ENCODE data around the gene VEGFB. TPM values are rescaled to one million over a fixed set of nuclear protein-coding genes. Genes with fewer than 3 reads are reported as not detected.

VEGFB gene
- total RNA-seq, 1 donor from 2014 or later, result 150 TPM

- no peak for DNase-seq
- no peak overlapping the region for H3K27ac ChIP-seq
- no peaks in the 10 kb centered on the region for H3K4me1 ChIP-seq
- H3K27me3 ChIP-seq (ENCODE audit: low read depth), result no peaks in the 10 kb centered on the region
- no peak for ATAC-seq
- TF ChIP-seq, protein P1, sequence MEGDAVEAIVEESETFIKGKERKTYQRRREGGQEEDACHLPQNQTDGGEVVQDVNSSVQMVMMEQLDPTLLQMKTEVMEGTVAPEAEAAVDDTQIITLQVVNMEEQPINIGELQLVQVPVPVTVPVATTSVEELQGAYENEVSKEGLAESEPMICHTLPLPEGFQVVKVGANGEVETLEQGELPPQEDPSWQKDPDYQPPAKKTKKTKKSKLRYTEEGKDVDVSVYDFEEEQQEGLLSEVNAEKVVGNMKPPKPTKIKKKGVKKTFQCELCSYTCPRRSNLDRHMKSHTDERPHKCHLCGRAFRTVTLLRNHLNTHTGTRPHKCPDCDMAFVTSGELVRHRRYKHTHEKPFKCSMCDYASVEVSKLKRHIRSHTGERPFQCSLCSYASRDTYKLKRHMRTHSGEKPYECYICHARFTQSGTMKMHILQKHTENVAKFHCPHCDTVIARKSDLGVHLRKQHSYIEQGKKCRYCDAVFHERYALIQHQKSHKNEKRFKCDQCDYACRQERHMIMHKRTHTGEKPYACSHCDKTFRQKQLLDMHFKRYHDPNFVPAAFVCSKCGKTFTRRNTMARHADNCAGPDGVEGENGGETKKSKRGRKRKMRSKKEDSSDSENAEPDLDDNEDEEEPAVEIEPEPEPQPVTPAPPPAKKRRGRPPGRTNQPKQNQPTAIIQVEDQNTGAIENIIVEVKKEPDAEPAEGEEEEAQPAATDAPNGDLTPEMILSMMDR (IDR thresholded peaks at IDR 0.05), result no peak
- intact Hi-C loops (cut with DNase I), result no loop called here
- no peak overlapping the region for H3K4me3 ChIP-seq
- no peaks in the 10 kb centered on the region for H3K9me3 ChIP-seq
- peaks cover 95% of the 10 kb centered on the region for H3K36me3 ChIP-seq
Measured at GRCh38 chr11:64259533-64260067, 25.2 kb downstream of the VEGFB start.

DNA sequence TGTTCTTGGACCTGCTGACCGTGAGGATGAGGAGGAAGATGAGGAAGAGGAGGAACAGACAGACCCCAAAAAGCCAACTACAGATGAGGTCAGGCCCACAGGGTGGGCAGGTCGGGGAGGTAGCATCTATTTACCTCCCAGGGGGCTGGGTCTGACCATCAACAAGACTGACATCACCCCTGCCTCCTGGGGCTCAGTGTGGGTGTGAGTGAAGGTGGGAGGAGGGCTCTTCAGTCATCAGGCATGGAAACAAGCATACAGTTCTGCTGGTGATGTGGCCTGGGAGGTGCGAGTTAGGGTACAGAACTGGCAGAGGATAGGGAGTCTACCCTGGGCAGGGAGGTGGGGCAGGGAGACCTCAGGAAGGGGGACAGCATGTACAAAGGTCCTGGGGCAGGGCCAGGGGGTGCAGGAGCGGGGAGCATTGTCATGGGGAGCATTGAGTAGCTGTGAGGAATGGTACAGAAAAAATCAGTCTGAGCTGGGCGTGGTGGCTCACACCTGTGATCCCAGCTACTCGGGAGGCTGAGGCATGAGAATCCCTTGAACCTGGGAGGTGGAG lies 25.8 kb downstream of the VEGFB start:
- no peak for DNase-seq
- TF ChIP-seq, protein P1 (IDR thresholded peaks at IDR 0.05), result no peak
- no peak overlapping the region for H3K27ac ChIP-seq
- peaks cover 95% of the 10 kb centered on the region for H3K36me3 ChIP-seq
- intact Hi-C loops (cut with DNase I), result no loop called here
- H3K9me3 ChIP-seq, result no peaks in the 10 kb centered on the region
- H3K4me3 ChIP-seq, result no peak overlapping the region
- H3K27me3 ChIP-seq (ENCODE audit: low read depth), result no peaks in the 10 kb centered on the region
- no peaks in the 10 kb centered on the region for H3K4me1 ChIP-seq
- no peak for ATAC-seq

DNA sequence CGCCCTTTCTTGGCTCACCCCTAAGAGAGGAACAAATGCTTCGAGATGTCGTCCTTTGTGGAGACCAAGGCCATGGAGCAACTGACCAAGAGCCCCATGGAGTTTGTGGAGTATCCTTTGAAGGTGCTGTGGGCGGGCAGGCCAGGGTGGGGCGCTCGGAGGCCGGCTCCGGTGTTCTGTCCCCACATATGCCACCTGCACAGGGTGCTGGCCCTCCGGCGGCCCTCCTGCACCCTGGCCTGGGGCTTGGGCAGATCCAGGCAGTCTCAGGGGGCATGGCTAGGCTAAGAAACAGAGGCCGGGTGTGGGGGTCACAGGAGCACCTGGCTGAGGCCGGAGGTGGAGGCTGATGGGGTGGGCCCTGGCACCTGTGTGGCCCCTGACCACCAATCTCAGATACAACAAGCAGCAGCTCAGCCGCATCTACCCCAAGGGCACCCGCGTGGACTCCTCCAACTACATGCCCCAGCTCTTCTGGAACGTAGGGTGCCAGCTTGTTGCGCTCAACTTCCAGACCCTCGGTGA lies 27.2 kb downstream of the VEGFB start:
- H3K27me3 ChIP-seq (ENCODE audit: low read depth), result no peaks in the 10 kb centered on the region
- intact Hi-C loops (cut with DNase I), result no loop called here
- H3K36me3 ChIP-seq, result peaks cover 95% of the 10 kb centered on the region
- TF ChIP-seq, protein P1 (IDR thresholded peaks at IDR 0.05), result no peak
- no peak overlapping the region for H3K4me3 ChIP-seq
- no peaks in the 10 kb centered on the region for H3K9me3 ChIP-seq
- no peak overlapping the region for H3K27ac ChIP-seq
- no peaks in the 10 kb centered on the region for H3K4me1 ChIP-seq
- ATAC-seq, result no peak
- no peak for DNase-seq

- TF ChIP-seq, protein P1 (IDR thresholded peaks at IDR 0.05), result no peak
- Histone ChIP-seq H3K27ac (no peak overlapping the region), H3K27me3 (ENCODE audit: low read depth) (no peaks in the 10 kb centered on the region), H3K4me1 (peaks cover 6% of the 10 kb centered on the region), H3K36me3 (peaks cover 94% of the 10 kb centered on the region), H3K4me3 (no peak overlapping the region), H3K9me3 (no peaks in the 10 kb centered on the region)
- ATAC-seq (no peak), DNase-seq (no peak)
- intact Hi-C loops (cut with DNase I), result no loop called here
Measured at GRCh38 chr11:64262271-64263002, 28.1 kb downstream of the VEGFB start.

GRCh38 chr11:64263021-64263946 lies 28.9 kb downstream of the VEGFB start:
- Histone ChIP-seq H3K4me3 (no peak overlapping the region), H3K27ac (no peak overlapping the region), H3K4me1 (peaks cover 15% of the 10 kb centered on the region), H3K27me3 (ENCODE audit: low read depth) (no peaks in the 10 kb centered on the region), H3K9me3 (no peaks in the 10 kb centered on the region), H3K36me3 (peaks cover 85% of the 10 kb centered on the region)
- no peak for DNase-seq
- ATAC-seq, result no peak
- TF ChIP-seq, protein P1 (IDR thresholded peaks at IDR 0.05), result no peak
- intact Hi-C loops (cut with DNase I), result no loop called here
